NK-92 treated with Interleukin-12 subunit alpha and Interleukin-12 subunit beta, amount 100 ng/mL, for 24 hours (cell line): ENCODE measurements around the gene NOM1.

Experiments used
- DNase-seq: peaks from one replicate; lab custom pipeline; 2025; lab: John Stamatoyannopoulos, UW

NOM1 gene

DNA sequence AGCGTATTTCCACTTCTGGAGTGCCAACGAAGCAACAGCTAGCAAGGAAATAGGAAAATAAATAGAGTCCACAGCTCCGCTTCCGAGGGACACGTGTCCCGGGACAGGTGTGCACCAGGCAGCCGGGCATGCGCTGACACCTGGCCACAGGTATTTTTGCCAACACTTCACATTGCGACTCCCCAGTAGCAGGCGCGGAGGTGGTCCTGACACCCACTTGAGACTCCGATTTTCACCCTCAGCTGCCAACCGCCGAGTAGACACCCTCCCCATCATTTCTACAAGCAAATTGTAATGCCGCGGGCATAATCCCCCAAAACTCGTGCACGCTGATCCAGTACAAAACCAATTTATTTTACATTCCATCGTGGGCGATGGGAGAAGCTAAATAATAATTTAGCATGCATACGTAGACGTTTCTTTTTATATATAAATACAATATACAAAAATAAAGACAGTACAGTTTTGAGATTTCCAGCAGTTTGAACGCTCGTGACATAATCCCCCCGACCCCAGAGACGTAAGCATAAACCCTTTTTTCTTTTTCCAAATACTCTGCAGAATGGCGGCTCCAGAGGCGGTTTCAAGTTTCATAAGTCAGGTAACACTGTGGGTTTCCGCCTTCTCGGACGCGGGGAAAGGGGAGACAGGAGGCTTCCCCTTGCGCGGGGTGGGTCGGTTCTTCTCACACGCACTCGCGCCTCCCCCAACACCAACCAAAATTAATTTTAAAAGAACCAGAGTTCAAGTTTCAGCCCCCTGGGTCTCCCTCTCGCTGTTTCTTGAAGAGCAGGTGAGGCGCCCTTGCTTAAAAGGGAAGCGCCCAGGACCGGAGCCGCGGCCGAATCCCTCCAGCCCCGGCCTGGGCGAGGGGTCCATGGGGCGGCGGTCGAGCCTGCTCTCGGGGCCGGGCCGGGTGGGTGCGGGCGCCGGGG, 55.3 kb downstream of the NOM1 start:
- DNase-seq: no peak

DNA sequence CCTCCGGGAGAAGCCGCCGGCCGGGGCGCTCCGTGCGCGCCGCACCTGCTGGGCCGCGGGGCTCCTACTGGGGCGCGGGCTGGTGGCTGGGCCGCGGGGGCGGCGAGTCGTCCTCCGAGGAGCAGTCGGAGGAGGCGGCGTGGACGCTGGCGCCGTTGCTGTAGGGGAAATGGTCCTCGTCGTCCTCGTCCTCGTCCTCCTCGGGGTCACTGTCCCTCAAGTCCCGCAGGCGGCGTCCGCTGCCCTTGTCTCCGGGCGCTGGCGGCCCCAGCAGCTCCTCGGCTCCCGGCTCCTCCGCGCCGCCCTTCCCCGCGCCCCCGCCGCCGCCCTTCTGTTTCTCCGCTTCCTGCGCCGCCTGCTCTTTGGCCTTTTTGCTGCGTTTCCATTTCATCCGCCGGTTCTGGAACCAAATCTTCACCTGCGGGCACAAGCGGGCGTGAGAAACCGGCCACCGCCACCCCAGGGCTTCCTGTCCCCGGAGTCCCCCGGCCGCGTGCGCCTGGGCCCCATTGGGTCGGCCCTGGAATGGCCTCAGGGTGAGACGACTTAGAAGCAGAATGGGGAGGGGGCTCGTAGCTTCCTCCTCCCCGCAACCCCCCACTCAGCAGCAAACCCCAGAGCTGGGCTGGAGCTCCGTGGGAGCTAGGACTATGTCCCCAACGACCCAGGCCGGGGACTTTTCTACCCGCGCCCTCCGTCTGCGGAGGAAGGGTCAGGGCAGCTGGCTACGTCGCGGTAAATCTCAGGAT, 56.1 kb downstream of the NOM1 start:
- no peak for DNase-seq

DNA sequence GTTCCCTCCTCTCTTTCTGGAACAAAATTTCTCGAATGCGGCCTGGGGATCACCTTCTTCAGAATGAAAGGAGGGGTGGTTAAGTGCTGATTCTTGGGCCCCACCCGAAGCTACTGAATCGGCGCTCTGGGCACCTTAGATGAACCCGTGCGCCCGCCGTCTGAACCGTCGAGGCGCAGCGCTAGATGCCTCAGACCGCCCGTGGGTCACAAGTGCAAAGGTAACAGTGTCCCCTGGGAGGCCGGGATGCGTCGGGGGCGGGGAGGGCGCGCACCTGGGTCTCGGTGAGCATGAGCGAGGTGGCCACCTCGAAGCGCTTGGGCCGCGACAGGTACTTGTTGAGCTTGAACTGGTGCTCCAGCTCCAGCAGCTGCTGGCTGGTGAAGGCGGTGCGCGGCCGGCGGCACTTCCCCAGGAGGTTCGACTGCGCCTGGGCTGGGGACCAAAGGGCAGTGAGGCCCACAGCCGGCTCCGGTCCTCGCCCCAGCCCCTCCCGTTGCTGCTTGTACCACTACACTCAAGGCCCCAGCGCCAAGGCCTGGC, 56.8 kb downstream of the NOM1 start:
- no peak for DNase-seq

DNA sequence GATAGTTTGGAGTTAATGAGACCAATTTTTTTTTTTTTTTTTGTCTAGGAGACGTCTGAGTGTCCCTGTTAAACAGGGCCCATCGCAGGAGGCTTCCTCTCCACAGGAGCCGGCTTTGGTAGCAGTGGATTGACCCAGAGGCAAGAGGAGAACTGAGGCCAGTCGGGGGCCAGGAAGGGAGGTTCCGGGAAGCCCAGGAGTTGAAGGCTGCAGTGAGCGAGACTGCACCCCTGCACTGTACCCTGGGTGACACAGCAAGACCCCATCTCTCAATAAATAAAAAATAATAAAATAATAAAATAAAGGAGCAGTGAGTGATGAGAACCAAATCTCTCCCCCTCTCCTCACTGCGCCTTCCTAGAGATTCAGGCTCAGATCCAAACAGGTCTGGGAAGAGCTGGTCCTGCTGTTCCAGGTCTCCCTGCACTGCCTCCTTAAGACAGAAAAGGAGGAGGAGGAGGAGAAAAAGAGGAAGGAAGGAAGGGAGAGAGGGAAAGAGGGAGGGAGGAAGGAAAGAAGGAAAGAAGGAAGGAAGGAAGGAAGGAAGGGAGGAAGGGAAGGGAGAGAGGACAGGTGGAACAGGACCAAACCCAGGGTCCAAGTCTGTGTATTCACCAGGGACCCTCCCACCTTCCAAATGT, 57.4 kb downstream of the NOM1 start:
- no peak for DNase-seq

DNA sequence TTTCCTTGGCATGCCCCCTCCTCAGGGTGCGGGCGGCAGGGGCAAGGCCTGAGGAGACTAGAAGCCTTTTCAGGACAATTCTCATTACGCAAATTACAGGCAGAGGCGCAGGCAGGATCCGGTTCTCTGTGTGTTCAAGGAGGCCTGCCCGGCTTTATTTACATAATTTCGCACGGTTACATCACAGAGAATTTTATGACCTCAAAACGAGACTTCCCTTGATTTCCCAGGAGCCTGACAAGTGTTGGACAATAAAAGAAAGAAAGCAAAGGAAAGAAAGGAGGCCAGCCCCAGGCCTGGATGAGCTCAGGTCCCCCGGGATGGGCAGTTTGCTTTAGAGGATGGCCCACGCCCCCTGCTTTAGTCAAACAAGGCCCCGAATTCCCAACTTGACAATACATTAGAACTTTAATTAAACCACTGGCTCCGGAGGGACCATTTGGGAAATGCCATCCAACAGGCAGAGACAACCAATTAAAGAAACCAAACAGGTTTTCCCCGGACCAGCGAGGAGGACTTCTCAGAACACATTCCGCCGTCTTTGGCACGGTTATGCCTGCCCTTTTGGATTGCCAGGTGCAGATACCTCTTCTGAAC, 58.1 kb downstream of the NOM1 start:
- DNase-seq: no peak

DNA sequence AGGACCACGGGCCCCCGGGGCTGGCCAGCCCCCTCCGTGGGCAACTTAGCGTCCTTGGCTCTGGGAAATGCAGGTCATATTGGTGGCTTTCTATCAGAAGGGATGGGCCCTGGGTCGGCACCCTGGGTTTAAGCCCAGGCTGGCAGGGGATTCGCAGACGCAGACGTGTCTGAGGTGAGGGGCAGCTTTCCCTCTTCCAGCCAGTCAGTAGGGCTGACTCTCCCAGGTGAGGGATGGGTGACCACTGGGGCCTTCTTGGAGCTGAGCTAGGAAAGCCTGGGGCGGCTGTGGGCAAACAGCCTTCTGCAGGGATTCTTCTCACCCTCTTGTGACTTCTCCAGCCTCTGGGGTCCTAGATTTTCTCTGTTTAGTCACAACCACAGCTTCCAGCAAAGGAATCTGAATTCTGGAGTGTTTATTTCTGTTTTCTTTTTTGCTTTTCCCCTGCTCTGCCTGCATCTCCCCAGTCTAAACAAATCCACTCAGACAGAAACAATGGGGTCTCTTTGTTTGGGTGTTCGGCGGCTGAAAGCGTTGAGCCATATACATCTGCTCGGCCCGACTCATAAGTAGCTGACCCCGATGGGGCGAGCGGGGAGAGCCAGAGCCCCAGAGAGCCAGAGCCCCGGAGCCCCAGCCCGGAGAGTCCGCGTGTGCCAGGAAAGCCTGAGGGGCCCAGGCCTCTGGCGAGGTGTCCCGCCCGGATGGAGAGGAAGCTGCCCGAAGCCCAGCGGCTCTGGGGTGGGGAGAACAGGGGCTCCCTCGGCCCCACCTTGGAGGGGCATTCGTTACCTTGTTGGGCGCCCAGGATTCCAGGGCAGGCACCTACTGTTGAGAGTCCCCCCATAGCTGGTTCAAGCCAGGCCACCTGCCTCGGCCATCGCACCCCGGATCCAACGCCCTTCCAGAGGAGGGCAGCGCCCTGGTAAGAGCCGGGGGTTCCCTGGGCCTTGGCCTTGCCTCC, 59.0 kb downstream of the NOM1 start:
- no peak for DNase-seq

DNA sequence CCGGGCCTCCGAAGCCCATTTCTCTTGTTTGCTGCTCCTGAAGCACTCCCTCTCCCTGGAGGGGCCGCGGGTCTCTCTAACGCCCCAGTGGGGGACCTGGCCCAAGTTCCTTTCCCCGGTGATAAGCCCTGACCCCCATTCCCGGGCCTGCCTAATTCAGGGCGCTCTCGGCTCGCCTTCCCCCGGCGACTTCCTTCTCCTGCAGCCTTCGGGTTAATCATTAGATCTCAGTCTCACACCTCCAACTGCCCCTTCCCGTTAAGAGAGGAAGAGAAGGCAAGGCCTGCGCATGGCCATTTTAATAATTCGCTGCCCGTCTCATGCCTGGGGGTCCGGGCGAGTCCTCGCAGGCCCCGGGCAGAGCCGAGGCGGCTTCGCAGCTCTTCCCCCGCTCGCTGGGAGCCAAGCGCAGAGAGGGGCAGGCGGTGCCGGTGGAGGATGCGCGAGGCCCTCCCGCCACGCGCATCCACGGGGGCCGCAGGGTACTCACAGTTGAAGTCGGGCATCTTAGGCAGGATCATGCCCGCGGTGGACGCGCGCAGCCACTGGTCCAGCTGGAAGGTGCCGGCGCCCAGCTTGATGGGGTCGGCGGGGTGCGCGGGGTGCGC, 59.8 kb downstream of the NOM1 start:
- DNase-seq: no peak

DNA sequence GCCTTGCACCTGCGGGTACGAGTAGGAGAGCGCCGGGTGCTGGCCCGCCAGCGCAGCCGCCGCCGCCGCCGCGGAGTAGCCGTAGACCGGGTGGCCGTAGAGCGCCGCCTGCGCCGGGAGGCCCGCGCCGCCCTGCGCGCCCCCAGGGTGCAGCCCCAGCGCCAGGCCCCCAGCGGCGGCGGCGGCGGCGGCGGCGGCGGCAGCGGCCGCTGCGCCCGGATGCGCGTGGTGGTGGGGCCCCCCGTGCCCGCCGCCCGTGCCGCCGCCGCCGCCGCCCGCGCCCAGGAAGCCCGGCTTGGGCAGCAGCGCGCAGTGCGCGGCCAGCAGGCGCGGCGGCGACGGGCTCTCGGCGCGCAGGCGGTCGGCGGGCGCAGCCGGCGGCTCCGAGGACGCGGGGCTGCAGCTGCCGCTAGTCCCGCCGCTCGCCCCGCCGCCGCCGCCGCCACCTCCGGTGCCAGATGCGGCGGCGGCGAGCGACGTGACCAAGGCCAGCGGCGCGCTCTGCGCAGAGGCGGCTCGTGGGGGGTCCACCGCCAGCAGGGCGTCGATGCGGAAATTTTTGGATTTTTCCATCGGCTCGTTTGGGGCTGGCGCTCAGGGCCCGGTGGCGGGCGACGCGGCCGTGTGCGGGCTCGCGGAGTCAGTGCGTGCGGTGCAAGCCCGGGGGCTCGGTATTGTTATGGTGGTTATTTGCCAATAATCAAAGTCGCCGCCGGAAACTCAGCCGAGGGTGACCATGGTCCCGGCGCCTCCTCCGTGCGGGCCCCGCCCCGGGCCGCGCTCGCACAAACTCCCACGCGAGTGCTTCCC, 60.5 kb downstream of the NOM1 start:
- no peak for DNase-seq

DNA sequence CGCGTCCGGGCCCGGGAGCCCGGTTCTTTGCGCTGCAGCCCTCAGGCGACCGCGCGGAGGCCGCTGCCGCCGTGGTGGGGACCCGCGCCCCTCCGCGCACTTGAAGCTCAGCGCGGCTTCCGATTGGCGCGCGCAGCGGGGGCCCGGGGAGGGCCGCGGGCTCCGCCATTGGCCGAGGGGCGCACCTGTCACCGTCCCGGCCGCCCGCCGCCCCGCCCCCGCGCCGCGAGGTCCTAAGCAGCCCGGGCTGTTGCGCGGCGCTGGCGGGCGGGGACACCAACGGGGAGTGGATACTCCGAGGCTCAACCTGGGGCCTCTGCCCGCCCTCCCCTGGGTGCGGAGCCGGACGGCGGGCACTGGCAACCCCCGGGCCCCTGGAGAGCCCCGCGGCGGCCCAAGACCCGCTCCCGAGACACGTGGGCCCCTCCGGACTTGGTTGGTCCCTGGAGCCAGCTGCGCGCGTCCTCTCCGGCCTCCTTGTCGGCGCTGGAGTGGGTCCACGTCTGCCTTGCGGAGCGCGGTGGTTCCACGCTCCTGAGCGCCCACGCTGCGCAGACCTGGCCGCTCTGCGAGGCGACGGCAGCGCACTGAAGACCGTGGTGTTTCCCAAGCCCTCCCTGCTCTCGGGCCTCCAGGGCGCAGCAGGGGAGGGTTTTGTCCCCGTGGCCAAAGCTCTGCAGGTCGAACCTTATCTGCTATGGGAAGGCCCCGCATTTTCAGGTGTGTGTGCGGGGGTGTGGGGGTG, 61.2 kb downstream of the NOM1 start, which contains the start of gene MNX1:
MNX1 (minus strand) TSS at position 76 of the 745 bp plus-strand sequence. CDS start 313 bp downstream, outside the sequence.
- DNase-seq: peak; percentile 31

DNA sequence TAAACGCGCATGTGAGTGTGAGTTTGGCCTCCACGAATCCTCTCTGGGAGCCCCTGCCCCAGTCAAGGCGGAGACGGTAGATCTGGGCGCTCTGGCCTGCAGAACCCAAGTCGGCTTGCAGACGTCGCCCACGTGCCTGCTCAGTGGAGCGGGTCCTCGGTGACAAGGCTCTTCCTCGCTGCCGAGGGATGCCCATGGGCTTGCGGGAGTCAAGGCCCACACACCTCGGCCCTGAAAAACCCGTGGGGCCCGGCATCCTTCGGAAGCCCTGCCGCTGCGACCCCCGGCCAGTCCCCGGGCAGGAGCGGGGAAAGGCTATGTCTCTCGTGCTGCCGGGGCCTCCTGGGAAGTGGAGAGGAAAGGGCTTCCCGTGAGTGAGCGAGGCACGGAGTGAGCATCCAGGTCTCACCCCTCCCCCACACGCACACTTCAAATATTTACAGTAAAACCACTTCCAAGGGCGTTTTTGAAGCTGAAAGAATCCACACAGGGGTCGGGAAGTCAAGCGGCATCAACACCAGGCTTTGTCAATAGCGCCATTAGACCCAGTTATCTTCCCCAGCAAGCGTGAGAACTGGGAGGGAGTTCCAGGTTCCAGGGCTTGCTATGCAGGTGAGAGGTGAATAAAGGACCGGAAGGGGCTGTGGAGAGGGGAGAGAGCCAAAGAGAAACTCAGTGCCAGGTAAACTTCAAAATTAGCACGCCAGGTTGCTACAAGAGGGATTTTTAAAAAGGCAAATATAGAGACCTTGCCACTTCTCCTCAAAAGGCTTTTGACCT, 62.0 kb downstream of the NOM1 start:
- no peak for DNase-seq

DNA sequence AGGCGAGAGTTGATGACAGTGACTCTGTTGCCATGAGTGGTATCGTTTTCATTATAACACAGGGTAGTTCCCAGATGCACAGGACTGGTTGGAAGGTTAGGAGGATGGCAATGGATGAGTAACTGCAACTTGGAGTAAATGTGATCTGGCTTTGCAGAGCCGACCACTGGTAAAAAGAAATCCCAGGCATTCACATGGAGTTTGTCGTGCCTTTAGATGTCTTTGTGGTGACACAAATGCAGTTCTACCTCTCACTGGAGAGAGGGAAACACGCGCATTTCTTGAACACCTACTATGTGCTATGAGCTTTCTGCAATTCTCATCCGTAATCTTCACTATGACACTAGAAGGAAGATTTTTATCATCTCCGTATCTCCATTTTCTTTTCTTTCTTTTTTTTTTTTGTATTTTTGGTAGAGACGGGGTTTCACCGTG, 62.6 kb downstream of the NOM1 start:
- DNase-seq: no peak

DNA sequence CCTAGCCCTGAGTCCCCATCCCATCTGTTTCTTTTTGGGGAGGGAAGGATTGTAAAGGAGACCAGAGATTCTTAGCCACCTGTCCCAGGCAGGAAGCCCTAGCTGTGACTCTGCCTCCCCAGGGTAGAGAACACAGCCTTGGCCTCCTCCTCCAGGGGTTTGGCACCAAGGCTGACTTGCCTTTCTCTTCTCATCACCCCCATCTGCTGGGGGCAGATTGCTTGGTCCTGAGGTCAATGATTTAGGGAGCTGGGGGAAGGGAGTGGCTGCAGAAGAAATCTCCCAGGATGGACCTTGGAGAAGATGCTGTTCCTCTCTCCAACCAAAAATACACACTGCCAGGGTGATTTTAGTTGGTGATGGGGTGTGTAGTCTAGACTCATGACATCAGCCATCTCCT, 63.6 kb downstream of the NOM1 start:
- no peak for DNase-seq

DNA sequence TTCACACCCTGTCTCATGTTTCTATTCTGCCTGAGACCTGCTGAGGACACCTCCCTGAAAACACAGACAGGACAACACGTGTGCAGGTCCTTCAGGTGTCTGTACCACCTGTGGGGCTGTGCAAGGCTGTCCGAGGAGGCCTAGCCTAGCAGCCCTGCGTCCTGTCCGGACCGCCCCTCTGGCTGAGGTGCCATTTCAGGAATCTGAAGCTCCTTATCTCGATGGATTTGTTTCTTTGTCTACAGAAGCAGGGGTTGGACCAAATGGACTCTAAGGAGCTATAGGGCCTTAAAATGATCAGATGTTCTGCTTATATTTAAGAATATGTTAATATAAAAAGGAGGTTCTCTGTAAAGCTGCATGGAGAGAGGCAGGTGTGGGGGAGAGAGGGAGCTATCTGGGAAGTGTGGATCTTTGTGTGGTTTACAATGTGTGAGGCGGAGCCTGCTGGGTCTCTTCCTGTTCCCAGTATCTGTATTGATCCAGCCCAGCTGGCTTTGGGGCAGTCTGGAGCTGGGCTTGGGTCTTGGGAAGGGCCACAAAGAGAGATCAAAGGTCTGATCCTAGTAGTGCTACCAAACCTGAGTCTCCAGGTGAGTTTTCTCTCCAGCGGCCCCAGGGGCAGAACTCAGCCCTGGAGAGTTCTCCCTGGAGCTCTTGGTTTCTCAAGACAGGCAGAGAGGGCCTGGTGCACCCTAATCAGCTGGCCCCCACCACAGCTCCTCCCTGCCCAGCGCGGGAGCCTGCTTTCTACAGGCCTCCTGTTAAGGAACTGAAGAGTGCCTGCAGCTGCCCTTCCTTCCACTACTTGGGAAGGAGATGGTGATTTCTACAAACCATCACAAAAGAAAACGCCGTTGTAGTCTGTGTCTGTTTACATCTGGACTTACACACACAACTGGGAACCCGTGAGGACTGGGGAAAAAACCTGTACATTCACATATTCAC, 64.4 kb downstream of the NOM1 start:
- no peak for DNase-seq

DNA sequence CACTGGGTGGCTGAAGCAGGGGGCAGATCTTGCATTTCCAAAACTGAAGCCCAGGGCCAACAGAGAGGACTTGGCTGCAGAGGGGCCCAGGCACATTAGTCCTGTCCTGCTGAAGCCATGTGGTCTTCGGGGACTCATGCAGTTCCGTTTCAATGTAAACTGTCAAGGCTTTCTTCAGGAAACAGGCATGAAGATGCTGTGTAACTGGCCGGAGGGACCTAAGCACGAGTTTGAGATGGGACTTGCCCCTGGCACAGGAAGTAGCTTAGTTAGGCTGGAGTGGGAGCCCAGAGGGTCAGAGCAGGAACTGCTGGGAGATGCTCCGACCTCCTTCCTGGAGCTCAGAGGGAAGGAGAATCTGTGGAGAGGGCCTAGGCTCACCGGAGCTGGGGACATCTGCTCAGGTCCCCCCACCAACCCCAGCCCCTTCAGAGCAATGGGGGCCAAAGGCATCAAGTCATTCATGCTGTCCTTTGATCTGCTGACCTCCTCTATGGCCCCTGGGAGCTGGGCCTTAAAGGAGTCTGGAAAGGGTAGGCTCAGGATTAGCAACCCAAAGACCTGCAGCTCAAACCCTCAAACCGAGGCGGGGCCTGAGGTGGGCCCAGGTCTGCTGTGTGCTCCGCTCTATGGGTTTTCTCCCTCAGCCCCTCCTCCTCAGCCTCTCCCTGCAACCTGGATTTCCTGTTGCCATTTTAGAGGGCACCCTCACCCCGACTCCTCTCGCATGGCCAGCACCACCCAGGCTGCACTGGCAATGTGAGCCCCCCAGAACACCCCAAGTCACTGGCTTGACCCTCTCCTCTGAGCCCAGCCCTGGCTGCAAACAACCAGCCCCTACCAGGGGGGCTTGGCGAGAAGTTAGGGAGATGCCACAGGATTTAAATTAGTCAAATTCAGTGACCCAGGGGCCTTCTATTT, 65.4 kb downstream of the NOM1 start:
- DNase-seq: no peak

DNA sequence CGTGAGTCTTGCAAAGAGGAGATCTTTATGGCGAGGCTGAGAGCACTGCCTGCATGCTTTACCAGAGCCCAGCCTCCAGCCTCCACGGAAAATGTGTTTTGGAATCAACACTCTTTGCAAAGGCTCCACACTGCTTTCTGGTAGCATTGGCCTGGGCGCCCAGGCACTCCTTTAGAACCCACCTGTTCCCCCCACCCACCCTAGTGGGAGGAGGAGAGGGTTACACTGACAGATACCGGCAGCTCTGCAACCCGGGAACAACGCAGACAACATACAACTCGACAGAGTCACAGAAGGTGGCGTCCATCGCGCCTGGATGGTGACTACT, 66.5 kb downstream of the NOM1 start:
- no peak for DNase-seq
